Tibial nerve (tissue), 4 donors: ENCODE results near the gene PPP2R2C. TPM values are rescaled to one million over a fixed set of nuclear protein-coding genes. Genes with fewer than 3 reads are reported as not detected.

Source experiments
- DNase-seq, 2 donors: peaks; one replicate each; pipeline ENCODE4 v3.0.0-alpha.2; 2019; ENCODE audit warnings: low spot score in 2 of 2
- H3K27ac ChIP-seq, 4 donors: fragments of 200-600 bp; sonication (generic) in 3 of 4; one replicate each; pipeline ENCODE4 v1.5.1; 2017 to 2019; ENCODE audit warnings: mild to moderate bottlenecking in 1 of 4
- H3K27me3 ChIP-seq, 2 donors: fragments of 200-600 bp; sonication (generic) in 1 of 2; one replicate each; pipeline versions ENCODE4 v1.5.1 to v1.6.0; 2017 to 2019
- H3K36me3 ChIP-seq, 3 donors: fragments of 200-600 bp; sonication (generic); one replicate each; pipeline ENCODE4 v1.5.1; 2018 to 2019
- H3K4me1 ChIP-seq, 4 donors: fragments of 200-600 bp; sonication (generic) in 3 of 4; one replicate each; pipeline ENCODE4 v1.5.1; 2017 to 2019
- H3K4me3 ChIP-seq, 4 donors: fragments of 200-600 bp; sonication (generic) in 3 of 4; one replicate each; pipeline ENCODE4 v1.5.1; 2017 to 2019; ENCODE audit warnings: mild to moderate bottlenecking in 1 of 4, moderate library complexity in 1 of 4
- H3K9me3 ChIP-seq, 4 donors: fragments of 200-600 bp; sonication (generic) in 3 of 4; one replicate each; pipeline ENCODE4 v1.5.1; 2017 to 2019
- EP300 ChIP-seq, 2 donors: sonication (generic); formaldehyde crosslinking; IDR thresholded peaks; one replicate each; pipeline ENCODE4 v1.6.1; 2017; ENCODE audit warnings: antibody characterized with exemption in 2 of 2, mild to moderate bottlenecking in 1 of 2
- POLR2A ChIP-seq, 2 donors: fragments of 450-650 bp; IDR thresholded peaks; one replicate each; pipeline ENCODE4 v1.6.1; 2017; ENCODE audit warnings: antibody characterized with exemption in 2 of 2, mild to moderate bottlenecking in 2 of 2, moderate library complexity in 2 of 2
- WGBS, 2 donors: methylation state at CpG; one replicate each; pipeline ENCODE4 v1.1.5; 2018; 5-methylcytosine and 5-hydroxymethylcytosine counted together
- total RNA-seq, 4 donors: library from RNA; depleted of rRNA; stranded (reverse); fragments of >200 nt; gene quantifications; one replicate each; pipeline ENCODE4 v1.1.0, GENCODE V29; 2016
- TF ChIP-seq, protein P1 (sequence below), 5 experiments: fragments of 200-600 bp in 3 of 5; fragments of 450-650 bp in 2 of 5; sonication (generic) in 3 of 5; IDR thresholded peaks; one replicate each; pipeline ENCODE4 v1.5.1; 2016 to 2019; ENCODE audit warnings: antibody characterized with exemption in 5 of 5, mild to moderate bottlenecking in 3 of 5, moderate library complexity in 2 of 5

The PPP2R2C gene
- total RNA-seq, 4 donors from 2014 or later: under 0.01 to 0.66 (median 0.42) TPM; not detected in 1

DNA sequence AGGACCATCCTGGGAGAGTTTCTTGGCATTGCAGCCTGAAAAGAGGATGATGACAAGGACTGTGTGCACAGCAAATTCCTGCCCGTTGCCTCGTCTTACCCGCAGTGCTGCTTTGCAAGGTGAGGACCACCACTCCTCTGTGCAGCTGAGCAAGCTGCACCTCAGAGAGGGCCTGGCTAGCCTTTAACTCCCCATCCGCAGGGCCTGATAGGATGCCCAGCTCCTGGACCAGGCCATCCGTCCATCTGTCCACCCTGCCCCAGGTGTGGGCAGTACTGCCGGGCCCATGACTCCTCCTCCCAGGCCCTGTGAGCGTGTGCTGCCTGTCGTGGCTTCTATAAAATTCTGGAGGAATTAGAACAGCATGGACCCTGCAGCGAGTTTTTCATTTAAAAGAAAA, 43.9 kb upstream of the PPP2R2C start:
- Histone ChIP-seq H3K9me3 (peaks cover 0 to 27% (median 0%) of the 10 kb centered on the region in 4 donors), H3K27ac (no peak overlapping the region), H3K4me3 (no peak overlapping the region), H3K36me3 (no peaks in the 10 kb centered on the region), H3K4me1 (no peaks in the 10 kb centered on the region), H3K27me3 (no peaks in the 10 kb centered on the region)
- WGBS, 2 donors: 64 to 69% methylated on average over 9 of the region's 9 CpGs
- no peak for TF ChIP-seq POLR2A (IDR thresholded peaks at IDR 0.05)
- TF ChIP-seq EP300 (IDR thresholded peaks at IDR 0.05): no peak
- TF ChIP-seq, protein P1, sequence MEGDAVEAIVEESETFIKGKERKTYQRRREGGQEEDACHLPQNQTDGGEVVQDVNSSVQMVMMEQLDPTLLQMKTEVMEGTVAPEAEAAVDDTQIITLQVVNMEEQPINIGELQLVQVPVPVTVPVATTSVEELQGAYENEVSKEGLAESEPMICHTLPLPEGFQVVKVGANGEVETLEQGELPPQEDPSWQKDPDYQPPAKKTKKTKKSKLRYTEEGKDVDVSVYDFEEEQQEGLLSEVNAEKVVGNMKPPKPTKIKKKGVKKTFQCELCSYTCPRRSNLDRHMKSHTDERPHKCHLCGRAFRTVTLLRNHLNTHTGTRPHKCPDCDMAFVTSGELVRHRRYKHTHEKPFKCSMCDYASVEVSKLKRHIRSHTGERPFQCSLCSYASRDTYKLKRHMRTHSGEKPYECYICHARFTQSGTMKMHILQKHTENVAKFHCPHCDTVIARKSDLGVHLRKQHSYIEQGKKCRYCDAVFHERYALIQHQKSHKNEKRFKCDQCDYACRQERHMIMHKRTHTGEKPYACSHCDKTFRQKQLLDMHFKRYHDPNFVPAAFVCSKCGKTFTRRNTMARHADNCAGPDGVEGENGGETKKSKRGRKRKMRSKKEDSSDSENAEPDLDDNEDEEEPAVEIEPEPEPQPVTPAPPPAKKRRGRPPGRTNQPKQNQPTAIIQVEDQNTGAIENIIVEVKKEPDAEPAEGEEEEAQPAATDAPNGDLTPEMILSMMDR (IDR thresholded peaks at IDR 0.05): no peak
- no peak for DNase-seq

DNA sequence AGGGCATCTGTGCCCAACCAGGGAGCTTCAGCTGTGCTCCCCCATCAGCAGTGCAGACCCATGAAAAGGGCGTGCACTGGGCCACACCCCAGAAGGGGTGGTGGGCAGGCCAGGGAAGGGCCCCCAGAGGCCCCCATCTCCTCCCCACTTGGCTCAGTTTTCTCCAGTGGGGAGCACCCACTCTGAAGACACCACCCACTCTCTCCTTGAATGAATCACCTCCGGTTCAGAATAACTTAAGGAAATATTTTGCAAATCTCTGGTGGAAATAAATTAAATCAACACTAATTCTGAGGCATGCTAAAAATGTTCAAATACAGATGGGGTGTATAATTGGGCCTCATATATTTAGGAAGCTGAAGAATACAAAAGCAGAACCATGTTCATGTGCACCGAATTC, 41.3 kb upstream of the PPP2R2C start:
- no peaks in the 10 kb centered on the region for H3K27me3 ChIP-seq
- WGBS, 2 donors: 74 to 91% methylated on average over 3 of the region's 3 CpGs
- TF ChIP-seq EP300 (IDR thresholded peaks at IDR 0.05) (no peak), POLR2A (IDR thresholded peaks at IDR 0.05) (no peak)
- TF ChIP-seq, protein P1 (IDR thresholded peaks at IDR 0.05): no peak
- DNase-seq: no peak
- H3K4me3 ChIP-seq: no peak overlapping the region
- no peaks in the 10 kb centered on the region for H3K4me1 ChIP-seq
- no peak overlapping the region for H3K27ac ChIP-seq
- no peaks in the 10 kb centered on the region for H3K36me3 ChIP-seq
- H3K9me3 ChIP-seq: peaks cover 0 to 26% (median 0%) of the 10 kb centered on the region in 4 donors

DNA sequence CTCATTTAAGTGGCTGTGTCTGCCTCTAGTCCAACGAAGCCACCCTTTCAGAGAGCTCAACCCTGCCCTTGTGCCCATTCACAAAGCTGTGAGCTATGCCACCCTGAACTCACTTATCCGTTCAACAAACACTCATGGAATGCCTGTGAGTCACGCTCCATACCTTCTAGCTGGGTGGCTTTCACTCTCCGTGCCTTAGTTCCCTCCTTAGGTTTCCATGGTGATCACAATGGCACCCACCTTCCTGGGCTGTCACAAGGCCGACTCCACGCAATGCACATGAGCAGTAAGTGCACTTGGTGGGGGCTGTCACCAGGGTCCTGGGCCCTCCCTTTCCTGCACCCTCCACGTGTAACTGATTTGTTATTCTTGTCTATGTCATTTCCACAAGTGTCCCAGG, 37.2 kb upstream of the PPP2R2C start:
- Histone ChIP-seq H3K36me3 (no peaks in the 10 kb centered on the region), H3K4me3 (no peak overlapping the region), H3K9me3 (peaks cover 0 to 19% (median 0%) of the 10 kb centered on the region in 4 donors), H3K27ac (no peak overlapping the region), H3K27me3 (no peaks in the 10 kb centered on the region), H3K4me1 (no peaks in the 10 kb centered on the region)
- TF ChIP-seq, protein P1 (IDR thresholded peaks at IDR 0.05): no peak
- TF ChIP-seq POLR2A (IDR thresholded peaks at IDR 0.05): no peak
- TF ChIP-seq EP300 (IDR thresholded peaks at IDR 0.05): no peak
- 61 to 71% methylated on average over 7 of the region's 7 CpGs for WGBS, 2 donors
- DNase-seq: no peak

DNA sequence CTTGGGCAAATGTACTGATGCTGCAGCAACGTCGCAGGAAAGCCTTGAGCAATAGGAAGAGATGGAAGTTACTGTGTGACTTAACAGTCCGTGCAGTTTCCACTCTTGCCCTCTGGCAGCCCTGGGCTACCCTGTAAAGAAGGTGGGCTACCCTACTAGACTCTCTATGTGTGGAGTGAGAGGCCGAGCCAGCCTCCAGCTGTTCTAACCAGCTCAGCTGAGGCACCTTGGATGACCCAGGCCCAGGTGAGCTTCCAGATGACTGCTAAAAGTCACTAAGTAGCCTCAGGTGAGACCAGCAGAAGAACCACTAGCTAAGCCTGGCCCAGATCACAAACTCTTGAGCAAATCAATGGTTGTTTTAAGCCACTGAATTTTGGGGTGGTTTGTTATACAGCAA, 34.9 kb upstream of the PPP2R2C start:
- Histone ChIP-seq H3K4me1 (no peaks in the 10 kb centered on the region), H3K27me3 (no peaks in the 10 kb centered on the region), H3K27ac (no peak overlapping the region), H3K9me3 (peaks cover 0 to 25% (median 0%) of the 10 kb centered on the region in 4 donors), H3K36me3 (no peaks in the 10 kb centered on the region), H3K4me3 (no peak overlapping the region)
- 82 to 91% methylated on average over 2 to 4 of the region's 4 CpGs for WGBS, 2 donors
- TF ChIP-seq POLR2A (IDR thresholded peaks at IDR 0.05) (no peak), EP300 (IDR thresholded peaks at IDR 0.05) (no peak)
- TF ChIP-seq, protein P1 (IDR thresholded peaks at IDR 0.05): no peak
- no peak for DNase-seq

DNA sequence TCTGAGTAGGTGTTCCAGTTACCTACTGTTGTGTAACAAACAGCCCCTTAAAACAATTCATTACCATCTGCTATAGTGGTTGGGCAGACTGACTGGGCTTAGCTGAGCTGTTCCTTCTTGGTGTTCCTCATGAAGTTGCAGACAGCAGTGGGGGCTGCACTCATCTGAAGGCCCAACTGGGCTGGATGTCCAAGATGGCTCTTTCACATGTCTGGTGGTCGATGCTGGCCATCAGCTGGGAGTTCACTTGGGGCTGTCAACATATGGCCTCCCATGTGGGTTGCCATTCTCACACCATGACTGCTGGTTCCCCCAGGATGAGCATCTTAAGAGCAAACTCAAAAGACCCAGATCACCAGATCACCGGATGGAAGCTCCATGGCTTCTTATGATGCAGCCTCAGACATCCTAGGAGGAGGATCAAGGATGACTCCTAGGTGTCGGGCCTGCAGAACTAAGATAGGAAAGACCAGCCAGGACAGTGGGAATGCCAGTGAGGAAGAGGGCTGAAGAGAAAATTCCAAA, 34.3 kb upstream of the PPP2R2C start:
- H3K4me1 ChIP-seq: no peaks in the 10 kb centered on the region
- WGBS, 2 donors: 80 to 85% methylated on average over 3 of the region's 3 CpGs
- TF ChIP-seq POLR2A (IDR thresholded peaks at IDR 0.05): no peak
- TF ChIP-seq EP300 (IDR thresholded peaks at IDR 0.05): no peak
- TF ChIP-seq, protein P1 (IDR thresholded peaks at IDR 0.05): no peak
- peaks cover 0 to 25% (median 0%) of the 10 kb centered on the region in 4 donors for H3K9me3 ChIP-seq
- H3K27me3 ChIP-seq: no peaks in the 10 kb centered on the region
- H3K27ac ChIP-seq: no peak overlapping the region
- no peaks in the 10 kb centered on the region for H3K36me3 ChIP-seq
- no peak overlapping the region for H3K4me3 ChIP-seq
- DNase-seq: no peak
